Measurements from ENCODE around the gene MPRIP. TPM values are rescaled to one million over a fixed set of nuclear protein-coding genes. Genes with fewer than 3 reads are reported as not detected.

Gene MPRIP
- total RNA-seq, 1 donor from 2014 or later: 350 TPM

DNA sequence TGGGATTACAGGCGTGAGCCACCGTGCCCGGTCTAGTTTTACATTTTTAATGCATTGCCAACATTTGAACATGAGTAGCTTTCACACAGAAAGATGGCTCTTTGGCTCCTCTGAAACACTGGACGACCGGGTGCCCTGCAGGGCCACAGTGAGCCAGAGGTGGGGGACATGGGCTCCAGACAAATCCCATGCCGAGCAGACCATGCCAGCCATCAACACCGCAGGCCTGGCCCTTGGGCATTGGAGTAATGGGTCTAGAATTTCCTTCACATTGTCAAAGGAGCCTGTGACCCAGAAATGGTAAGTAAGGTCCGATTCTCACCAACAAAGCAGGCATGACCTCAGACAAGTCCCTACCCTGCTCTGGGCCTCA, 21.4 kb upstream of the MPRIP start:
- TF ChIP-seq, protein P1, sequence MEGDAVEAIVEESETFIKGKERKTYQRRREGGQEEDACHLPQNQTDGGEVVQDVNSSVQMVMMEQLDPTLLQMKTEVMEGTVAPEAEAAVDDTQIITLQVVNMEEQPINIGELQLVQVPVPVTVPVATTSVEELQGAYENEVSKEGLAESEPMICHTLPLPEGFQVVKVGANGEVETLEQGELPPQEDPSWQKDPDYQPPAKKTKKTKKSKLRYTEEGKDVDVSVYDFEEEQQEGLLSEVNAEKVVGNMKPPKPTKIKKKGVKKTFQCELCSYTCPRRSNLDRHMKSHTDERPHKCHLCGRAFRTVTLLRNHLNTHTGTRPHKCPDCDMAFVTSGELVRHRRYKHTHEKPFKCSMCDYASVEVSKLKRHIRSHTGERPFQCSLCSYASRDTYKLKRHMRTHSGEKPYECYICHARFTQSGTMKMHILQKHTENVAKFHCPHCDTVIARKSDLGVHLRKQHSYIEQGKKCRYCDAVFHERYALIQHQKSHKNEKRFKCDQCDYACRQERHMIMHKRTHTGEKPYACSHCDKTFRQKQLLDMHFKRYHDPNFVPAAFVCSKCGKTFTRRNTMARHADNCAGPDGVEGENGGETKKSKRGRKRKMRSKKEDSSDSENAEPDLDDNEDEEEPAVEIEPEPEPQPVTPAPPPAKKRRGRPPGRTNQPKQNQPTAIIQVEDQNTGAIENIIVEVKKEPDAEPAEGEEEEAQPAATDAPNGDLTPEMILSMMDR (IDR thresholded peaks at IDR 0.05; ENCODE audit: borderline replicate concordance): no peak
- Histone ChIP-seq H3K27ac (replicated peaks) (peak overlapping the region; percentile 69), H3K36me3 (no peaks in the 10 kb centered on the region), H3K4me3 (peak overlapping the region; percentile 25), H3K27me3 (ENCODE audit: low read depth) (no peaks in the 10 kb centered on the region), H3K9me3 (replicated peaks) (no peaks in the 10 kb centered on the region), H3K4me1 (peaks cover 36% of the 10 kb centered on the region)
- DNase-seq: no peak
- intact Hi-C loops (cut with micrococcal nuclease): no loop called here

DNA sequence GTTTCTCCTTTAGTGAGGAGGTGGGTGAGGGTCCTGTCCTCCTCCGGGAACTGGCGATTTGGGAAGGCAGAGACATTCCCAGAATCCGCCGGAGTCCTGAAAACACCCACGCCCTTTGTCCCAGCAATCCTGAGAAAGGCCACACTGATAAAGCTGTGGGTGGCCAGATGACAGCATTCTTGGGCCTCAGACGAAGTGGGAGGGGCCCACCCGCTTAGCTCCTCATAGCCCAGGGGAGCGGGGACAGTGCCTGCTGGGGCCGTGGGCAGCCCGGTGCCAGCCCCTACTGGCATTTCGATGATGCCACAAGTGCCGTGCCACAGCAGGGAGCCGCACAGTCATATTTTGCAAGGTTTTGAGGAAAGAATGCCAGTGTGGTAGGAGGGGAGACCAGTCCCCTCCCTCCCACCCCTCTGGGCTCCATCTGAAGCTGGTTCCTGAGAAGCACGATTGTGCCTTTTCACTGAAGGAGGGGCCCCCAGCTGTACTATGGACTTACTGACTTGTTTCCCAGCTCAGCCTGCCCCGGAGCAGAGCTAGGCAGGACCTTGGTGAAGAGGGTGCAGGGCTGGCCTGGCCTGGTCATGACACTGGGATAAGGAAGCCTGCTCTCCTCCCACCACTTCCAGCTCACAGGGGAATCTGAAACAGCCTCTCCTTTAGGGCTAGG, 20.9 kb upstream of the MPRIP start:
- Histone ChIP-seq H3K4me1 (peaks cover 39% of the 10 kb centered on the region), H3K27ac (replicated peaks) (peak overlapping the region; percentile 69), H3K36me3 (no peaks in the 10 kb centered on the region), H3K4me3 (peak overlapping the region; percentile 25), H3K27me3 (ENCODE audit: low read depth) (no peaks in the 10 kb centered on the region), H3K9me3 (replicated peaks) (no peaks in the 10 kb centered on the region)
- intact Hi-C loops (cut with micrococcal nuclease): no loop called here
- peak; percentile 61 for DNase-seq
- TF ChIP-seq, protein P1 (IDR thresholded peaks at IDR 0.05; ENCODE audit: borderline replicate concordance): no peak

DNA sequence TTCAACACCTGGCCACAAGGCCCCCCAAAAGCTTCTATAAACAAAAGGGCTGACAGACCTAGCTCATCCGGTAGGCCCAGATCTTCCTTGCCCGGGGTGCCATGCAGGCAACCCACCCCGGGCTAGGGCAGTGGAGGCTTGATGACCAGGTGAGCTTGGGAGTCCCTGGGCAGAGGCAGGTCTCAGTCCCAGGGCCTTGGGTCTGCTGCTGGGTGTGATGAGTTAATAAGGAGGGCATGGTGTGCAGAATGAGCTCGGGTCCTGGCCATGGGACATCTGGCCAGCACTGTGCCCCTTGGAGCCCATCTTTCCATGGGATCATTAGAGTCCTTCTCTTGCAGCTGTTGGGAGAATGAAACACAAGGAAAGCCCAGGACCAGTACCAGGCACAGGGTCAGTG, 20.2 kb upstream of the MPRIP start:
- intact Hi-C loops (cut with micrococcal nuclease): no loop called here
- Histone ChIP-seq H3K4me3 (no peak overlapping the region), H3K4me1 (peaks cover 39% of the 10 kb centered on the region), H3K36me3 (no peaks in the 10 kb centered on the region), H3K27ac (replicated peaks) (peak overlapping the region; percentile 69), H3K9me3 (replicated peaks) (no peaks in the 10 kb centered on the region), H3K27me3 (ENCODE audit: low read depth) (no peaks in the 10 kb centered on the region)
- TF ChIP-seq, protein P1 (IDR thresholded peaks at IDR 0.05; ENCODE audit: borderline replicate concordance): no peak
- peak; percentile 10 for DNase-seq

DNA sequence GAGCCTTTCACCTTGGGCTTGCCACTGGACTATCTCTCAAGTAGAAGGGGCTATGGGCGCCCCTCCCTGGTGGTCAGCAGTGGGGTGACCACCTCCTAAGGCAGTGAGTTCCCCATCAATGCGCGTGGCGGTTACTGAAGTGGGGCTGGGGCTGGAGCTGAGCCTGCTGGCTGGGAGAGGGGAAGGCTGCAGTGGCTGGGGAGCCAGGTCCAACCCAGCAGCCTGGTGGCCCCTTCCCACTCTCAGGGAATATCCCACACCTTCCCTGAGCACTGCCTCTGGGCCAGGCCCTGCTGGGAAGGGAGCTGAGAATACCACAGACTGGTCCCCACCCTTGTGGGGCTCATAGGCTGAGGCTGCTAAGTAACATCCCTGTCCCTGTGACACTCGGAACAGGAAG, 19.8 kb upstream of the MPRIP start:
- no peaks in the 10 kb centered on the region for H3K9me3 ChIP-seq (replicated peaks)
- H3K27me3 ChIP-seq (ENCODE audit: low read depth): no peaks in the 10 kb centered on the region
- H3K4me3 ChIP-seq: no peak overlapping the region
- DNase-seq: no peak
- TF ChIP-seq, protein P1 (IDR thresholded peaks at IDR 0.05; ENCODE audit: borderline replicate concordance): no peak
- peaks cover 39% of the 10 kb centered on the region for H3K4me1 ChIP-seq
- H3K36me3 ChIP-seq: no peaks in the 10 kb centered on the region
- H3K27ac ChIP-seq (replicated peaks): peak overlapping the region; percentile 69
- intact Hi-C loops (cut with micrococcal nuclease): no loop called here

DNA sequence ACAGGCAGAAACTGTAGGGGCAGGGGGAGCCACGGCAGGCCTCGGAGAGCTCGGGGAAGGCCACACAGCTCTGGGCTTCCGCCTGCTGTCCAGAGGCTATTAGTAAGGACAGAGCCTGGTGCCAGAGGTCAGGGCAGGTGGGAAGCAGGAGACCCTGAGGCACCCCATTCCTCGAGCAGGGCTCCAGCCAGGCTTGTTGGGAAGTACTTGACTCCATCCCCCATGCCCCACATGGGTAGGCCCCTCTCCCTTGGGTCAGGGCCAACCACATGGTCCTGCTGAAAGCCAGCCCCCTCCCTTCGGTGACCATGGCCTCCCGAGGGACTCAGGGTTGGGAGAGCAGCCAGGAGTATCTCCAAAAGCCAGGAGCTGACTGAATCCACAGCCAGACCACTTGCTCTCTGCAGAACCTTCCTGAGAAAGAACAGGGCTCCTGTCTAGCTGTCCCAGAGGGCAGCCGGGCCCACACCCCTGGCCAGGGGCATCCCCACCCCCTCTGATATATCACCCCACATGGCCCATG, 17.4 kb upstream of the MPRIP start:
- Histone ChIP-seq H3K4me1 (peaks cover 52% of the 10 kb centered on the region), H3K4me3 (no peak overlapping the region), H3K27ac (replicated peaks) (no peak overlapping the region), H3K9me3 (replicated peaks) (no peaks in the 10 kb centered on the region), H3K27me3 (ENCODE audit: low read depth) (no peaks in the 10 kb centered on the region), H3K36me3 (no peaks in the 10 kb centered on the region)
- intact Hi-C loops (cut with micrococcal nuclease): no loop called here
- DNase-seq: peak; percentile 44
- TF ChIP-seq, protein P1 (IDR thresholded peaks at IDR 0.05; ENCODE audit: borderline replicate concordance): no peak
